ENCODE results near the gene TSTD1.

DNA sequence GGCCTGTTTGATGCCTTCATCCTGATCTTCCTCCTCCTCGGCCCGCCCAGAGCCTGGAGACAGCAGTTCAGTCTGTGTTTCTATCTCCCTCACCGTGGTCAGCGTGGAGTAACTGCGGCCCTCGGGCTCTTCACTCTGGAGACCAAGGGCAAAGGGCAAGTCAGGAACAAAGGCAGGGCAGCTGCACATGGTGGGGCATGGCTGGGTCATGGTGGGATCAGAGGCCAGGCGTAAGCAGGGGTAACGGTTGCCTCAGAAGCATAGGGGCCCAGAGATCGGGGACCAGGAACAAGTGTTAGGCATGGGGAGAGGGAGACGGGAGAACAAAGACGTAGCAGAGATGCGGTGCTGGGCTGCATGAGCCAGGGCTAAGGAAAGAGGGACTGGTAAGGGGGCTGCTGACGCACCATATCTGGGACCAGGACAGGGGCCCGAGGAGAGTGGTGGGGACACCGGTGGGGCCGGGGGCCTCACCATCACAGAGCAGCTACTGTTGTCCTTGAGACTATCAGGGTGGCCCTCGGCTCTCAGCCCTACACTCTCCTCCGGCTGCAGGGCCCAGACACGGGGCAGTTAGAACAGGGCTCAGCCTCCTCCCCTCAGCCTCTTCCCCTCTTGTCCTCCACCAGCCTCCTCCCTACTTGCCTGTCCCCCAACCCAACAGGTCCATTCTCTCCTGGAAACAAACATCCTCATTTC is 34.1 kb upstream of the TSTD1 start:
- TF ChIP-seq CTCF (IDR thresholded peaks at IDR 0.05; ENCODE audit: insufficient read depth, low read depth, low read length) (no peak), EZH2 (IDR thresholded peaks at IDR 0.05; ENCODE audit: insufficient read depth, low read length) (no peak)
